Measurements from ENCODE around the gene MICAL3. TPM values are rescaled to one million over a fixed set of nuclear protein-coding genes. Genes with fewer than 3 reads are reported as not detected.
A peak's percentile ranks its signal among the peaks of the same experiment; 100 is the strongest.
"Not testable (repeated sequence)": the region's sequence is repeated elsewhere in the genome, so short reads cannot be mapped to it uniquely, and the experiment has no call there.

MICAL3 gene
- total RNA-seq, 4 donors from 2014 or later: 45.2 to 56.3 (median 46.3) TPM

- WGBS, 2 donors: 88 to 92% methylated on average over 3 of the region's 3 CpGs
- Histone ChIP-seq H3K36me3 (no peaks in the 10 kb centered on the region), H3K4me3 (no peak overlapping the region), H3K9me3 (no peaks in the 10 kb centered on the region), H3K27me3 (no peaks in the 10 kb centered on the region), H3K4me1 (peaks cover 0 to 24% (median 14%) of the 10 kb centered on the region in 4 donors), H3K27ac (peak overlapping the region in 2 of 4 donors; percentile 65 to 76)
- DNase-seq (ENCODE audit: low spot score in 2 of 2): no peak
- TF ChIP-seq EP300 (IDR thresholded peaks at IDR 0.05) (no peak), CTCF (IDR thresholded peaks at IDR 0.05) (no peak), POLR2A (IDR thresholded peaks at IDR 0.05) (no peak)
Measured at GRCh38 chr22:18067121-18067520, 42.8 kb upstream of the MICAL3 start.

- 66 to 71% methylated on average over 12 of the region's 12 CpGs for WGBS, 2 donors
- Histone ChIP-seq H3K4me1 (peaks cover 0 to 24% (median 14%) of the 10 kb centered on the region in 4 donors), H3K4me3 (no peak overlapping the region), H3K36me3 (no peaks in the 10 kb centered on the region), H3K27ac (no peak overlapping the region), H3K27me3 (no peaks in the 10 kb centered on the region), H3K9me3 (no peaks in the 10 kb centered on the region)
- TF ChIP-seq POLR2A (IDR thresholded peaks at IDR 0.05) (no peak), EP300 (IDR thresholded peaks at IDR 0.05) (no peak), CTCF (IDR thresholded peaks at IDR 0.05) (no peak)
- no peak for DNase-seq (ENCODE audit: low spot score in 2 of 2)
Measured at GRCh38 chr22:18066181-18066859, 42.0 kb upstream of the MICAL3 start.

- Histone ChIP-seq H3K27me3 (no peaks in the 10 kb centered on the region), H3K27ac (no peak overlapping the region), H3K9me3 (no peaks in the 10 kb centered on the region), H3K4me1 (peaks cover 0 to 24% (median 16%) of the 10 kb centered on the region in 4 donors), H3K36me3 (no peaks in the 10 kb centered on the region), H3K4me3 (no peak overlapping the region)
- no peak for DNase-seq (ENCODE audit: low spot score in 2 of 2)
- no peak for TF ChIP-seq EP300 (IDR thresholded peaks at IDR 0.05)
- no peak for TF ChIP-seq POLR2A (IDR thresholded peaks at IDR 0.05)
- no peak for TF ChIP-seq CTCF (IDR thresholded peaks at IDR 0.05)
- WGBS, 2 donors: 69 to 84% methylated on average over 9 of the region's 9 CpGs
Measured at GRCh38 chr22:18065256-18065655, 40.9 kb upstream of the MICAL3 start.

- H3K4me1 ChIP-seq: peaks cover 0 to 24% (median 16%) of the 10 kb centered on the region in 4 donors
- H3K9me3 ChIP-seq: no peaks in the 10 kb centered on the region
- no peak overlapping the region for H3K4me3 ChIP-seq
- H3K36me3 ChIP-seq: no peaks in the 10 kb centered on the region
- H3K27me3 ChIP-seq: no peaks in the 10 kb centered on the region
- TF ChIP-seq POLR2A (IDR thresholded peaks at IDR 0.05): no peak
- TF ChIP-seq CTCF (IDR thresholded peaks at IDR 0.05): no peak
- TF ChIP-seq EP300 (IDR thresholded peaks at IDR 0.05): no peak
- 91 to 96% methylated on average over 7 of the region's 7 CpGs for WGBS, 2 donors
- H3K27ac ChIP-seq: no peak overlapping the region
- DNase-seq (ENCODE audit: low spot score in 2 of 2): no peak
Measured at GRCh38 chr22:18064636-18065035, 40.3 kb upstream of the MICAL3 start.

- not testable (repeated sequence) for H3K9me3 ChIP-seq; H3K4me3 ChIP-seq; H3K36me3 ChIP-seq; H3K27me3 ChIP-seq; DNase-seq (ENCODE audit: low spot score in 2 of 2)
- H3K27ac ChIP-seq: peak overlapping the region in 1 of 4 donors; percentile 26
- WGBS, 2 donors: 64% methylated on average over 6 of the region's 6 CpGs
- H3K4me1 ChIP-seq: peaks cover 0 to 23% (median 14%) of the 10 kb centered on the region in 4 donors
Measured at GRCh38 chr22:18063715-18064114, 39.4 kb upstream of the MICAL3 start.

All from tibial nerve (tissue), 4 donors.